ENCODE results near the gene ITPR1. TPM values are rescaled to one million over a fixed set of nuclear protein-coding genes. Genes with fewer than 3 reads are reported as not detected.

The ITPR1 gene
- total and polyA plus RNA-seq, 11 donors, result 8.9 to 55.8 (median 19.9) TPM

- ATAC-seq (no peak), DNase-seq (no peak)
- 57 to 76% (median 64%) methylated on average over 3 of the region's 3 CpGs for WGBS, 4 donors
- peaks cover 9 to 69% (median 46%) of the 10 kb centered on the region in 12 donors for H3K4me1 ChIP-seq
- TF ChIP-seq CTCF (IDR thresholded peaks at IDR 0.05), result no peak
- no peak for TF ChIP-seq POLR2A (IDR thresholded peaks at IDR 0.05)
- intact Hi-C loops (cut with DNase I), result loop anchor here in 4 of 10 donors (5.0 kb wide), 3 partner anchors 78 to 233 kb away; partner anchors contain the start of gene BHLHE40 (in 3 of the 4)
- no peaks in the 10 kb centered on the region for H3K27me3 ChIP-seq
- H3K9me3 ChIP-seq, result peaks cover 0 to 3% (median 0%) of the 10 kb centered on the region in 12 donors
- H3K27ac ChIP-seq, result peak overlapping the region in 9 of 12 donors; percentile 17 to 97 (median 50)
- peaks cover 0 to 7% (median 0%) of the 10 kb centered on the region in 9 donors for H3K36me3 ChIP-seq
- no peak overlapping the region for H3K4me3 ChIP-seq
These were observed 251.5 kb downstream of the ITPR1 start for GRCh38 chr3:4744405-4745234.

- DNase-seq (no peak), ATAC-seq (no peak)
- Histone ChIP-seq H3K4me1 (peaks cover 11 to 69% (median 49%) of the 10 kb centered on the region in 12 donors), H3K27ac (peak overlapping the region in 6 of 12 donors; percentile 17 to 97 (median 58)), H3K27me3 (no peaks in the 10 kb centered on the region), H3K4me3 (no peak overlapping the region), H3K36me3 (peaks cover 0 to 7% (median 0%) of the 10 kb centered on the region in 9 donors), H3K9me3 (no peaks in the 10 kb centered on the region)
- no peak for TF ChIP-seq CTCF (IDR thresholded peaks at IDR 0.05)
- TF ChIP-seq POLR2A (IDR thresholded peaks at IDR 0.05), result no peak
- WGBS, 4 donors, result 59 to 79% (median 77%) methylated on average over 7 of the region's 7 CpGs
- intact Hi-C loops (cut with DNase I), result no loop called here
These were observed 252.1 kb downstream of the ITPR1 start for GRCh38 chr3:4745235-4745610.

- ATAC-seq (peak in 1 of 4 donors; percentile 12), DNase-seq (peak in 3 of 5 donors; percentile 41 to 56 (median 52))
- H3K4me1 ChIP-seq, result peaks cover 10 to 69% (median 50%) of the 10 kb centered on the region in 12 donors
- peak overlapping the region in 2 of 12 donors; percentile 28 to 94 for H3K27ac ChIP-seq
- no peak for TF ChIP-seq CTCF (IDR thresholded peaks at IDR 0.05)
- TF ChIP-seq POLR2A (IDR thresholded peaks at IDR 0.05), result no peak
- no peaks in the 10 kb centered on the region for H3K27me3 ChIP-seq
- intact Hi-C loops (cut with DNase I), result no loop called here
- H3K36me3 ChIP-seq, result peaks cover 0 to 7% (median 0%) of the 10 kb centered on the region in 9 donors
- no peaks in the 10 kb centered on the region for H3K9me3 ChIP-seq
- no peak overlapping the region for H3K4me3 ChIP-seq
- 46 to 66% (median 59%) methylated on average over 11 of the region's 11 CpGs for WGBS, 4 donors
These were observed 253.3 kb downstream of the ITPR1 start for GRCh38 chr3:4746241-4746958.

DNA sequence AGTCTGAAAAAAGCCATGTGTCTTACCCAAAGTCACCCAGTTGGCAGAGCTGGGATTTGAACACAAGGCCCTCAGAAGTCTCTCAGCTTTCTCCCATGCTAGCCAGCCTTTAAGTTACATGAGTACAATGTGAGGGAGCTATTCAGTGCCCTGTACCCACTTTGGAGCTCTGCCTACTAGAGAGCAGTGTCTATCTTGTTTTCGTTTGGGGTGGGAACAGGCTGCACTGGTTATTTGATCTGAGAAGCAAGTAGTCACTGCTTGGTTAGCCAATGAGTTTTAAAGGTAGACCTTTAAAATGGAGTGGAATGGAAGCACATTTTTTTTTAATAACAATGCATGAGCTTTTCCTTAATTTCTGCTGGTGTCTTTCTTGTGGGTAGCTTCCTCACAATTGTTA is 255.0 kb downstream of the ITPR1 start:
- ATAC-seq, result no peak
- intact Hi-C loops (cut with DNase I), result no loop called here
- 72 to 82% (median 76%) methylated on average over 1 of the region's 1 CpG for WGBS, 4 donors

More for the DNA sequence above, 255.0 kb downstream of the ITPR1 start:
- TF ChIP-seq CTCF (IDR thresholded peaks at IDR 0.05) (no peak), POLR2A (IDR thresholded peaks at IDR 0.05) (no peak)
- no peak for DNase-seq
- Histone ChIP-seq H3K27me3 (no peaks in the 10 kb centered on the region), H3K9me3 (no peaks in the 10 kb centered on the region), H3K4me1 (peaks cover 7 to 67% (median 43%) of the 10 kb centered on the region in 12 donors), H3K4me3 (no peak overlapping the region), H3K27ac (peak overlapping the region in 1 of 12 donors; percentile 40), H3K36me3 (peaks cover 0 to 7% (median 0%) of the 10 kb centered on the region in 9 donors)

All from heart left ventricle (tissue), 16 donors.